PFSK-1 (cell line): ENCODE measurements around the gene USP1.

Source experiments
- POLR2AphosphoS5 ChIP-seq: IDR thresholded peaks from 2 replicates; pipeline ENCODE4 v1.6.1; 2012; ENCODE audit warnings: low read depth, mild to moderate bottlenecking, control low read depth, low read length, moderate library complexity
- REST ChIP-seq, 2 experiments: IDR thresholded peaks; 2 replicates each; pipeline versions ENCODE4 v1.6.1 to v1.8.0; 2011 to 2012; ENCODE audit warnings: low read depth in 2 of 2, low read length in 2 of 2, control low read depth in 1 of 2, inconsistent platforms in 1 of 2, mild to moderate bottlenecking in 1 of 2, moderate library complexity in 1 of 2; ENCODE audit not compliant: insufficient read depth in 1 of 2
- SIN3A ChIP-seq: IDR thresholded peaks from 2 replicates; pipeline ENCODE4 v1.6.1; 2012; ENCODE audit warnings: mild to moderate bottlenecking, low read length, moderate library complexity, borderline replicate concordance; ENCODE audit not compliant: insufficient read depth
- TAF1 ChIP-seq: IDR thresholded peaks from 2 replicates; pipeline ENCODE4 v1.6.1; 2012; ENCODE audit warnings: low read length, control low read depth, borderline replicate concordance; ENCODE audit not compliant: insufficient read depth

GRCh38 chr1:62494137-62494536 lies 57.3 kb downstream of the USP1 start:
- TF ChIP-seq POLR2AphosphoS5 (no peak), SIN3A (no peak), REST (IDR thresholded peaks at IDR 0.05; ENCODE audit: insufficient read depth in 1 of 2, low read depth in 2 of 2, low read length in 2 of 2) (no peak), TAF1 (no peak)
